ENCODE results near the gene RAB9A. TPM values are rescaled to one million over a fixed set of nuclear protein-coding genes. Genes with fewer than 3 reads are reported as not detected.

The RAB9A gene
- total and polyA plus RNA-seq, 9 of the 15 experiments (the other 6 are each of a cell fraction or from before 2014, with no cell fraction given), result 13.5 to 20.8 (median 17.7) TPM

DNA sequence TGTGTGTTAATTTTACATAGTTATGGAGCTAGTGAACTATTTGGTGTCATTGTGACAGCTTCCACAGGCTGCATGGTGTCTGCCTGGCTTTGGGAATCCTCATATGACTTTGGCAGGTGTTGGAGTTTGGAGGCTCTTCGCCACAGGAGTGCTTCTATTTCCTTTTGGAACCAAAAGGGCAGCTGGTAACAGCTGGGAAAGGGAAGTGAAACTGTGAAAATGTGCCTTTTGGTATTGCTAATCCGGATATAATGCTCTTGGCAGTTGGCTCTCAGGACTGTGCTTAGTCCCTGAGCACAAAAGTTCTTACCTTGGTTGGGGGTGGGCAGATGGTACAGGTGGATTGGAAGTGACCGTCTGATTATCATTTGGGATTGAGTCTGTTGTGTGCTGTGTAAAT lies 63.7 kb downstream of the RAB9A start (continued):
- TF ChIP-seq BRCA1 (IDR thresholded peaks at IDR 0.05) (no peak), BRCA1 (CRISPR knock-in tag; IDR thresholded peaks at IDR 0.05) (no peak), CREB1 (IDR thresholded peaks at IDR 0.05) (no peak), CREB1 (CRISPR knock-in tag; IDR thresholded peaks at IDR 0.05) (no peak)

DNA sequence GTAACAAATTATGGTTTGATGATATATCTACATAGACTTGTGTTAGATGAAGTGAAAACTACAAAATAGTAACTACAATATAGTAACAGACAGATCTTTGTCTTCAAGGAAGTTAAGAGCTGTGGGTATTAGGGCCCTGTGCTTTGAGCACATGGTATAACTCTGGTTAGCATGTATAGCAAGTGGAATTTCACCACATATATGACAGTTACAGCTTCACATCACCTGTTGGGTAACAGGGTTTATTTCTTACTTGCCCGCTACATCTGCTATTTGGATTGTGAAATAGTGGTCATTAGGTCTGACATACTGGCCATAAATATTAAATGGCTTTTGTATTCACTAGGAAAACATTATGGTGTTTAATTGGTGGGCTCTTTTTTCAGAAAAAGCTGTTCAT lies 65.8 kb downstream of the RAB9A start:
- Histone ChIP-seq H3K4me3 (no peak overlapping the region), H3K4me2 (ENCODE audit: insufficient read depth, low read length) (no peak overlapping the region), H3K27ac (ENCODE audit: extremely low read depth, low read depth, low read length) (no peak overlapping the region), H3K36me3 (ENCODE audit: control insufficient read depth, insufficient read depth, low read length) (peaks cover 80% of the 10 kb centered on the region), H3K4me1 (replicated peaks in 1 of 2; ENCODE audit: control insufficient read depth in 2 of 2, insufficient read depth in 2 of 2, low read length in 2 of 2) (no peaks in the 10 kb centered on the region), H3K9me3 (replicated peaks; ENCODE audit: control insufficient read depth, insufficient read depth, low read depth, low read length) (no peaks in the 10 kb centered on the region), H3K9me1 (ENCODE audit: control insufficient read depth, insufficient read depth, low read length) (no peaks in the 10 kb centered on the region), H3K79me2 (ENCODE audit: control insufficient read depth, insufficient read depth, low read length) (no peaks in the 10 kb centered on the region), H2AFZ (ENCODE audit: low read depth, low read length) (no peak overlapping the region), H4K20me1 (replicated peaks; ENCODE audit: control insufficient read depth, insufficient read depth, low read length) (no peaks in the 10 kb centered on the region), H3K27me3 (ENCODE audit: control insufficient read depth in 2 of 2, insufficient read depth in 2 of 2, low read length in 2 of 2) (no peaks in the 10 kb centered on the region), H3K9ac (ENCODE audit: insufficient read depth in 1 of 2, low read depth in 2 of 2, low read length in 2 of 2) (no peak overlapping the region)
- BruUV-seq (replicated peaks), result no TSS peak
- DNase-seq (ENCODE audit: extremely low read depth in 1 of 4, low spot score in 3 of 4) (no peak), ATAC-seq (no peak), FAIRE-seq (no peak)
- 100% methylated on average over 1 of the region's 1 CpG for WGBS (ENCODE audit: insufficient coverage, low coverage, missing lambda C conversion rate)
- CTCF ChIA-PET (ENCODE audit: low intra/inter-chr PET ratio), result no interaction called here
- POLR2A ChIA-PET, result no interaction called here
- in situ Hi-C loops (cut with MboI) (no loop called here), intact Hi-C loops (cut with micrococcal nuclease) (no loop called here)
- no peak for TF ChIP-seq KDM1A (IDR thresholded peaks at IDR 0.05)
- 0 out of 2 replicates have a peak, but pooled peaks have one; percentile 11 for TF ChIP-seq CEBPB (tag; IDR thresholded peaks at IDR 0.05)

DNA sequence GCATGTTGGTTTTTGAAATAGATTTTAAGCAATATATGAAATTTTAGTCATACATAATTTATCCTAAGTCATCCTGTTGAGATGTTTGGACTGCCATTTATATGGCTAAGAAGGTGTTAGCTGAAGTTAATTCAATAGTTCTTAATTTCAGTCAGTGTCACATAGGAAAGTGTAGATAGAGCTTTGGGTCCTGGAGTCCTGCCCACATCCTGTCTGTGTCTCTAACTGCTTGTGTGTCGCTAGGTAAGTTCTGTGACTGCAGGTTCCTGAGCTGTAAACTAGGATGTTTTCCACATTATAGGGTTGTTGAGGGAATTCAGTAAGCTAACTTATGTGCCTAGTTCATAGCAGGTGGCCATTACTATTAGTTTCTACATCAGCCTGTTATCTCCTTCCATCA lies 66.3 kb downstream of the RAB9A start:
- WGBS (ENCODE audit: insufficient coverage, low coverage, missing lambda C conversion rate), result 91% methylated on average over 1 of the region's 1 CpG
- TF ChIP-seq ASH1L (IDR thresholded peaks at IDR 0.05; ENCODE audit: borderline replicate concordance, low read depth, partially characterized antibody) (no peak), GATAD2B (IDR thresholded peaks at IDR 0.05; ENCODE audit: borderline replicate concordance) (no peak), ZNF583 (CRISPR knock-in tag; IDR thresholded peaks at IDR 0.05) (no peak), NR2C1 (IDR thresholded peaks at IDR 0.05) (no peak), NR2C1 (tag; IDR thresholded peaks at IDR 0.05) (no peak), KAT7 (CRISPR knock-in tag; IDR thresholded peaks at IDR 0.05; ENCODE audit: borderline replicate concordance) (no peak), XRCC4 (IDR thresholded peaks at IDR 0.05; ENCODE audit: extremely low read depth, insufficient read depth, insufficient read length) (no peak)
- TF ChIP-seq, protein P1, sequence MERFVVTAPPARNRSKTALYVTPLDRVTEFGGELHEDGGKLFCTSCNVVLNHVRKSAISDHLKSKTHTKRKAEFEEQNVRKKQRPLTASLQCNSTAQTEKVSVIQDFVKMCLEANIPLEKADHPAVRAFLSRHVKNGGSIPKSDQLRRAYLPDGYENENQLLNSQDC (CRISPR knock-in tag; IDR thresholded peaks at IDR 0.05), result no peak
- TF ChIP-seq, protein P2, sequence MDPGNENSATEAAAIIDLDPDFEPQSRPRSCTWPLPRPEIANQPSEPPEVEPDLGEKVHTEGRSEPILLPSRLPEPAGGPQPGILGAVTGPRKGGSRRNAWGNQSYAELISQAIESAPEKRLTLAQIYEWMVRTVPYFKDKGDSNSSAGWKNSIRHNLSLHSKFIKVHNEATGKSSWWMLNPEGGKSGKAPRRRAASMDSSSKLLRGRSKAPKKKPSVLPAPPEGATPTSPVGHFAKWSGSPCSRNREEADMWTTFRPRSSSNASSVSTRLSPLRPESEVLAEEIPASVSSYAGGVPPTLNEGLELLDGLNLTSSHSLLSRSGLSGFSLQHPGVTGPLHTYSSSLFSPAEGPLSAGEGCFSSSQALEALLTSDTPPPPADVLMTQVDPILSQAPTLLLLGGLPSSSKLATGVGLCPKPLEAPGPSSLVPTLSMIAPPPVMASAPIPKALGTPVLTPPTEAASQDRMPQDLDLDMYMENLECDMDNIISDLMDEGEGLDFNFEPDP (CRISPR knock-in tag; IDR thresholded peaks at IDR 0.05), result no peak

More for the DNA sequence above, 66.3 kb downstream of the RAB9A start:
- ATAC-seq (no peak), FAIRE-seq (no peak), DNase-seq (ENCODE audit: extremely low read depth in 1 of 4, low spot score in 3 of 4) (no peak)
- intact Hi-C loops (cut with micrococcal nuclease), result no loop called here
- ChIA-PET POLR2A (interaction anchor here (0.5 kb wide), 1 partner anchor 40 kb away, joined by 3 read pairs; no protein-coding TSS in a partner anchor), CTCF (ENCODE audit: low intra/inter-chr PET ratio) (no interaction called here)
- Histone ChIP-seq H3K27ac (ENCODE audit: extremely low read depth, low read depth, low read length) (no peak overlapping the region), H3K36me3 (ENCODE audit: control insufficient read depth, insufficient read depth, low read length) (peaks cover 80% of the 10 kb centered on the region), H3K9me3 (replicated peaks; ENCODE audit: control insufficient read depth, insufficient read depth, low read depth, low read length) (no peaks in the 10 kb centered on the region), H2AFZ (ENCODE audit: low read depth, low read length) (no peak overlapping the region), H3K4me3 (no peak overlapping the region), H3K9me1 (ENCODE audit: control insufficient read depth, insufficient read depth, low read length) (no peaks in the 10 kb centered on the region), H3K9ac (ENCODE audit: insufficient read depth in 1 of 2, low read depth in 2 of 2, low read length in 2 of 2) (no peak overlapping the region), H4K20me1 (replicated peaks; ENCODE audit: control insufficient read depth, insufficient read depth, low read length) (no peaks in the 10 kb centered on the region), H3K27me3 (ENCODE audit: control insufficient read depth in 2 of 2, insufficient read depth in 2 of 2, low read length in 2 of 2) (no peaks in the 10 kb centered on the region), H3K4me2 (ENCODE audit: insufficient read depth, low read length) (no peak overlapping the region), H3K4me1 (replicated peaks in 1 of 2; ENCODE audit: control insufficient read depth in 2 of 2, insufficient read depth in 2 of 2, low read length in 2 of 2) (no peaks in the 10 kb centered on the region), H3K79me2 (ENCODE audit: control insufficient read depth, insufficient read depth, low read length) (no peaks in the 10 kb centered on the region)
- BruUV-seq (replicated peaks), result no TSS peak
- in situ Hi-C loops (cut with MboI), result no loop called here
